Femur (tissue), 1 donor: ENCODE measurements around the gene FANCE.
A peak's percentile ranks its signal among the peaks of the same experiment; 100 is the strongest.
"Not testable (repeated sequence)": the region's sequence is repeated elsewhere in the genome, so short reads cannot be mapped to it uniquely, and the experiment has no call there.

Experiments used
- DNase-seq: peaks from one replicate; pipeline ENCODE4 v3.0.0-alpha.2; 2017

The FANCE gene

GRCh38 chr6:35500782-35501181 is 48.6 kb downstream of the FANCE start:
- no peak for DNase-seq

- DNase-seq = no peak
These were observed 49.6 kb downstream of the FANCE start for GRCh38 chr6:35501784-35502183.

- DNase-seq = peak; percentile 57
These were observed 51.4 kb downstream of the FANCE start for GRCh38 chr6:35503534-35503933.

- DNase-seq = no peak
These were observed 53.9 kb downstream of the FANCE start for GRCh38 chr6:35505999-35506412.

- no peak for DNase-seq
These were observed 54.4 kb downstream of the FANCE start for GRCh38 chr6:35506536-35506935.

GRCh38 chr6:35507221-35507620 is 55.1 kb downstream of the FANCE start:
- DNase-seq = no peak

- no peak for DNase-seq
These were observed 55.9 kb downstream of the FANCE start for GRCh38 chr6:35508027-35508426.

- DNase-seq = no peak
These were observed 56.4 kb downstream of the FANCE start for GRCh38 chr6:35508542-35508941.

- no peak for DNase-seq
These were observed 58.9 kb downstream of the FANCE start for GRCh38 chr6:35510916-35511561.

- no peak for DNase-seq
These were observed 59.4 kb downstream of the FANCE start for GRCh38 chr6:35511562-35511941.

GRCh38 chr6:35512006-35512405 is 59.9 kb downstream of the FANCE start:
- peak; percentile 24 for DNase-seq

GRCh38 chr6:35512740-35513139 is 60.6 kb downstream of the FANCE start, which contains the start of gene TULP1:
Gene TULP1 (minus strand): TSS chr6:35512896. CDS start chr6:35512858, 38 bp downstream.
- DNase-seq = no peak

- no peak for DNase-seq
These were observed 62.4 kb downstream of the FANCE start for GRCh38 chr6:35514587-35514986.

GRCh38 chr6:35515939-35516338 is 63.8 kb downstream of the FANCE start:
- not testable (repeated sequence) for DNase-seq
